Mammary epithelial cell (primary cell): ENCODE results near the gene DGKD.

Source experiments
- CTCF ChIP-seq, 2 donors: IDR thresholded peaks in 1 of 2; conservative IDR thresholded peaks in 1 of 2; 2 replicates each; pipeline ENCODE4 v1.5.1; 2011 to 2012; ENCODE audit warnings: inconsistent platforms in 2 of 2, low read length in 2 of 2, mild to moderate bottlenecking in 2 of 2, control low read depth in 1 of 2, low read depth in 1 of 2; ENCODE audit not compliant: insufficient read depth in 1 of 2; ENCODE audit errors: extremely low read depth in 1 of 2
- EZH2 ChIP-seq: IDR thresholded peaks from 2 replicates; pipeline ENCODE4 v1.6.1; 2012; ENCODE audit warnings: low read length, inconsistent platforms, borderline replicate concordance

- TF ChIP-seq CTCF (conservative IDR thresholded peaks at IDR 0.05 in 1 of 2, IDR thresholded peaks at IDR 0.05 in 1 of 2; ENCODE audit: extremely low read depth in 1 of 2, insufficient read depth in 1 of 2, low read depth in 1 of 2, low read length in 2 of 2) = no peak
- no peak for TF ChIP-seq EZH2
These were observed 103.8 kb downstream of the DGKD start for GRCh38 chr2:233458031-233458610.
